Hepatic stellate cell (primary cell): ENCODE measurements around the gene APIP.
"Not testable (repeated sequence)": the region's sequence is repeated elsewhere in the genome, so short reads cannot be mapped to it uniquely, and the experiment has no call there.

Experiments used
- DNase-seq: peaks from one replicate; pipeline ENCODE4 v3.0.0; 2011; ENCODE audit warnings: low spot score

Gene APIP

GRCh38 chr11:34926101-34926830 lies 10.1 kb upstream of the APIP start:
- no peak for DNase-seq

- no peak for DNase-seq
These were observed 8.5 kb upstream of the APIP start for GRCh38 chr11:34924714-34925113.

- no peak for DNase-seq
These were observed 5.0 kb upstream of the APIP start for GRCh38 chr11:34921156-34921555.

GRCh38 chr11:34916843-34917770 lies 928 bp upstream of the APIP start:
- DNase-seq = peak; percentile 17

GRCh38 chr11:34915136-34916014 lies 804 bp downstream of the APIP start:
- peak; percentile 30 for DNase-seq

- not testable (repeated sequence) for DNase-seq
These were observed 2.6 kb downstream of the APIP start for GRCh38 chr11:34913556-34913955.

- no peak for DNase-seq
These were observed 4.5 kb downstream of the APIP start for GRCh38 chr11:34911676-34912075.

GRCh38 chr11:34910817-34911216 lies 5.4 kb downstream of the APIP start:
- DNase-seq = no peak

GRCh38 chr11:34909955-34910354 lies 6.2 kb downstream of the APIP start:
- DNase-seq = no peak

GRCh38 chr11:34909415-34909814 lies 6.8 kb downstream of the APIP start:
- no peak for DNase-seq

- no peak for DNase-seq
These were observed 8.1 kb downstream of the APIP start for GRCh38 chr11:34907934-34908593.

GRCh38 chr11:34905666-34906065 lies 10.5 kb downstream of the APIP start:
- DNase-seq = no peak

GRCh38 chr11:34904421-34904955 lies 11.7 kb downstream of the APIP start:
- no peak for DNase-seq

GRCh38 chr11:34899633-34900016 lies 16.6 kb downstream of the APIP start:
- DNase-seq = no peak

GRCh38 chr11:34898474-34898873 lies 17.7 kb downstream of the APIP start:
- no peak for DNase-seq

GRCh38 chr11:34897171-34897870 lies 18.9 kb downstream of the APIP start:
- DNase-seq = no peak

GRCh38 chr11:34896191-34896590 lies 20.0 kb downstream of the APIP start:
- not testable (repeated sequence) for DNase-seq

- no peak for DNase-seq
These were observed 22.8 kb downstream of the APIP start for GRCh38 chr11:34893416-34893815.

GRCh38 chr11:34891611-34892010 lies 24.6 kb downstream of the APIP start:
- DNase-seq = no peak

- DNase-seq = peak; percentile 14
These were observed 25.4 kb downstream of the APIP start for GRCh38 chr11:34890812-34891211.

GRCh38 chr11:34890089-34890488 lies 26.1 kb downstream of the APIP start:
- no peak for DNase-seq
